Endothelial cell of umbilical vein (primary cell): ENCODE data around the gene TPGS2. TPM values are rescaled to one million over a fixed set of nuclear protein-coding genes. Genes with fewer than 3 reads are reported as not detected.

Source experiments
- BruUV-seq: library from RNA; stranded (reverse); fragments of 400-500 nt; replicated peaks from 2 replicates; lab custom pipeline; 2021; lab: Mats Ljungman, UMichigan
- CTCF ChIA-PET: fragments of 300-600, 350-600 bp; sonication (Branson Sonifier 250); formaldehyde crosslinking; loops from one replicate; lab custom pipeline; 2021; ENCODE audit warnings: antibody characterized with exemption, inconsistent platforms; lab: Charles Lee
- POLR2A ChIA-PET: fragments of 300-600, 350-600 bp; sonication (Branson Sonifier 250); formaldehyde crosslinking; loops from one replicate; lab custom pipeline; 2021; ENCODE audit warnings: antibody characterized with exemption, inconsistent platforms; lab: Charles Lee
- DNase-seq: peaks from one replicate; pipeline ENCODE4 v3.0.0-alpha.2; 2011; ENCODE audit warnings: low read depth, low spot score
- FAIRE-seq: peaks from 2 replicates; lab custom pipeline; 2011; peaks lifted over from hg19 to GRCh38; lab: Jason Lieb, UNC
- H2AFZ ChIP-seq: 2 replicates; pipeline ENCODE4 v1.6.0; 2012; ENCODE audit warnings: low read depth, low read length, control low read depth, inconsistent platforms
- H3K27ac ChIP-seq: 2 replicates; pipeline ENCODE4 v1.5.1; 2011; ENCODE audit warnings: low read depth, mild to moderate bottlenecking, control low read depth, low read length, moderate library complexity; ENCODE audit not compliant: insufficient read depth
- H3K27me3 ChIP-seq, 2 experiments: 2 replicates each; pipeline versions ENCODE4 v1.6.0 to v1.6.1; 2011; ENCODE audit warnings: low read length in 2 of 2, mixed read lengths in 1 of 2; ENCODE audit not compliant: control insufficient read depth in 2 of 2, insufficient read depth in 2 of 2
- H3K36me3 ChIP-seq, 2 experiments: 2 replicates in 1 of 2; 3 replicates in 1 of 2; pipeline ENCODE4 v1.5.1; 2011; ENCODE audit warnings: low read length in 2 of 2, mild to moderate bottlenecking in 1 of 2, moderate library complexity in 1 of 2; ENCODE audit not compliant: control insufficient read depth in 2 of 2, insufficient read depth in 2 of 2; ENCODE audit errors: extremely low read depth in 1 of 2
- H3K4me1 ChIP-seq: 3 replicates; pipeline ENCODE4 v1.5.1; 2011; ENCODE audit warnings: mild to moderate bottlenecking, low read length; ENCODE audit not compliant: control insufficient read depth, insufficient read depth; ENCODE audit errors: extremely low read depth
- H3K4me2 ChIP-seq: 2 replicates; pipeline ENCODE4 v1.6.1; 2011; ENCODE audit warnings: low read length, control low read depth, mixed read lengths; ENCODE audit not compliant: insufficient read depth
- H3K4me3 ChIP-seq, 3 experiments: fragments of 200-600 bp in 1 of 3; sonication (generic), shearing (Covaris generic) in 1 of 3; replicated peaks in 1 of 3; 2 replicates each; pipeline ENCODE4 v1.5.1; 2011 to 2016; ENCODE audit warnings: control low read depth in 3 of 3, low read length in 3 of 3, mild to moderate bottlenecking in 2 of 3, inconsistent platforms in 1 of 3, low read depth in 1 of 3, moderate library complexity in 1 of 3; ENCODE audit not compliant: insufficient read depth in 1 of 3
- H3K79me2 ChIP-seq: 2 replicates; pipeline ENCODE4 v1.6.0; 2012; ENCODE audit warnings: low read length, inconsistent platforms; ENCODE audit not compliant: control insufficient read depth, insufficient read depth
- H3K9ac ChIP-seq: replicated peaks from 2 replicates; pipeline ENCODE3; 2011; ENCODE audit warnings: low read length, control low read depth; ENCODE audit not compliant: insufficient read depth; ENCODE audit errors: extremely low read depth
- H3K9me1 ChIP-seq: replicated peaks from 3 replicates; pipeline ENCODE4 v1.6.0; 2011; ENCODE audit warnings: mild to moderate bottlenecking, low read length; ENCODE audit not compliant: control insufficient read depth, insufficient read depth; ENCODE audit errors: extremely low read depth
- H3K9me3 ChIP-seq: replicated peaks from 2 replicates; pipeline ENCODE4 v1.5.1; 2012; ENCODE audit warnings: low read length, inconsistent platforms; ENCODE audit not compliant: control insufficient read depth, insufficient read depth
- H4K20me1 ChIP-seq: replicated peaks from 2 replicates; pipeline ENCODE3; 2011; ENCODE audit warnings: mild to moderate bottlenecking, low read length; ENCODE audit not compliant: control insufficient read depth, insufficient read depth; ENCODE audit errors: extremely low read depth
- FOS ChIP-seq: IDR thresholded peaks from 2 replicates; pipeline ENCODE4 v1.6.1; 2011; ENCODE audit warnings: mild to moderate bottlenecking, low read length, moderate library complexity, borderline replicate concordance; ENCODE audit not compliant: insufficient read depth
- GATA2 ChIP-seq: IDR thresholded peaks from 2 replicates; pipeline ENCODE4 v1.7.0; 2011; ENCODE audit warnings: low read depth, mild to moderate bottlenecking, moderate library complexity, mixed read lengths, low read length; ENCODE audit not compliant: insufficient read length, insufficient read depth
- MYC ChIP-seq: IDR thresholded peaks from one replicate; pipeline ENCODE4 v1.6.1; 2011; ENCODE audit warnings: mild to moderate bottlenecking, low read depth, low read length
- dilution Hi-C: fragments of 300-500 bp; cut with MboI; formaldehyde crosslinking; loops from one replicate; pipeline ENCODE4 v1.15.0; 2019; ENCODE audit warnings: low sequenced_read_pairs; ENCODE audit not compliant: extremely low pct_ligation_motif_present
- intact Hi-C: fragments of 100-400 bp; cut with micrococcal nuclease; formaldehyde crosslinking; loops from one replicate; pipeline ENCODE4 v1.10.0; 2022
- polyA plus RNA-seq, 4 experiments: library from polyadenylated mRNA; depleted of rRNA in 3 of 4; stranded (reverse) in 3 of 4; unstranded in 1 of 4; fragments of >200 nt; gene quantifications; 2 replicates each; pipeline versions ENCODE4 v1.2.1 to v1.2.3, GENCODE V29; 2011 to 2012; ENCODE audit warnings: missing spikeins in 1 of 4
- total RNA-seq: library from RNA; stranded (reverse); gene quantifications from 2 replicates; pipeline ENCODE4 v1.2.3, GENCODE V29; 2021
- TF ChIP-seq, protein P1 (sequence below), 2 donors: IDR thresholded peaks; 1 replicate in 1 of 2; 2 replicates in 1 of 2; pipeline ENCODE4 v1.5.1; 2011; ENCODE audit warnings: low read length in 2 of 2, mild to moderate bottlenecking in 2 of 2, moderate library complexity in 2 of 2, control low read depth in 1 of 2, inconsistent platforms in 1 of 2, low read depth in 1 of 2; ENCODE audit not compliant: insufficient read depth in 1 of 2; ENCODE audit errors: extremely low read depth in 1 of 2

Gene TPGS2
- total and polyA plus RNA-seq, 2 donors (not counting 3 experiments of a cell fraction or from before 2014, with no cell fraction given) = 150 to 232 TPM

DNA sequence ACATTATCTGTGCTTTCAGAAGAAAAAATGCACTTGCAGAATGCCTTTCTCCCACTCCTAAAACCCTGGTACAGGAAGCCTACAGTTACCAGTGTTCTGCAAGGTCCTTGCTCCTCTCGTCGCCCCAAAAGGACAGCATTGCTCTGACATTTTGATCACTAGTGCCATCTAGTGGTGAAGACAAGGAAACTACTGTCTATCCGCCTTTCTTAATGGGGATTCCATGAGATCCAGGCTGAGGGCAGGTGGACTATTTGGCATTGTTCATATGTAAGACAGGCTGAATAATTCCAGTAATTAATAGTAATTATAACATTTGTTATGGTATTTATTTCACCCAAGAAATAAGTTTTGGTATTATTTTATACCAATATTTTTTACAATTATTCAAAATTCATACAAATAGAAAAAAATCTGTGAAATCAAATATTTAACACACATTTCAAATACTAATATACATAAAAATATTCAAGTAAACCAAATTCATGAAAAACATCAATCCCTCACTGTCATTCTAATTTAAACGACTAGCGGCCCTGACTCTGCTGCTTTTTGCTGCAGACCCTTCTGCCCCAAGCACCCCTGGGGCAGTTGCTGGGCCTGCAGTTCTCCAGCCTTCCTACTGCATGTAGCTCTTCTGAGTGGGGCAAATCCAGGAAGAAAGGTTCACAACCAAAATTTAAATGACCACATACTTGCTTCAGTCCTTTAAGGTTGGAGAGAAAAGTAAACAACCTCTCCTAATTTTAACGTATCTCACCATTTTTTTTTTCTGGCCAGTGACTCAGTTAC is 19.0 kb downstream of the TPGS2 start:
- peaks cover 4% of the 10 kb centered on the region for H3K79me2 ChIP-seq
- H3K9me1 ChIP-seq = no peaks in the 10 kb centered on the region
- H3K4me2 ChIP-seq = no peak overlapping the region
- POLR2A ChIA-PET = no interaction called here
- no peak overlapping the region for H3K4me3 ChIP-seq
- intact Hi-C loops = loop anchor here (1.0 to 5.0 kb wide), 3 partner anchors 40 to 712 kb away; no protein-coding TSS in a partner anchor
- no peaks in the 10 kb centered on the region for H3K27me3 ChIP-seq
- FAIRE-seq = peak; percentile 85
- H4K20me1 ChIP-seq = no peaks in the 10 kb centered on the region
- no peak overlapping the region for H2AFZ ChIP-seq
- TF ChIP-seq, protein P1, sequence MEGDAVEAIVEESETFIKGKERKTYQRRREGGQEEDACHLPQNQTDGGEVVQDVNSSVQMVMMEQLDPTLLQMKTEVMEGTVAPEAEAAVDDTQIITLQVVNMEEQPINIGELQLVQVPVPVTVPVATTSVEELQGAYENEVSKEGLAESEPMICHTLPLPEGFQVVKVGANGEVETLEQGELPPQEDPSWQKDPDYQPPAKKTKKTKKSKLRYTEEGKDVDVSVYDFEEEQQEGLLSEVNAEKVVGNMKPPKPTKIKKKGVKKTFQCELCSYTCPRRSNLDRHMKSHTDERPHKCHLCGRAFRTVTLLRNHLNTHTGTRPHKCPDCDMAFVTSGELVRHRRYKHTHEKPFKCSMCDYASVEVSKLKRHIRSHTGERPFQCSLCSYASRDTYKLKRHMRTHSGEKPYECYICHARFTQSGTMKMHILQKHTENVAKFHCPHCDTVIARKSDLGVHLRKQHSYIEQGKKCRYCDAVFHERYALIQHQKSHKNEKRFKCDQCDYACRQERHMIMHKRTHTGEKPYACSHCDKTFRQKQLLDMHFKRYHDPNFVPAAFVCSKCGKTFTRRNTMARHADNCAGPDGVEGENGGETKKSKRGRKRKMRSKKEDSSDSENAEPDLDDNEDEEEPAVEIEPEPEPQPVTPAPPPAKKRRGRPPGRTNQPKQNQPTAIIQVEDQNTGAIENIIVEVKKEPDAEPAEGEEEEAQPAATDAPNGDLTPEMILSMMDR (IDR thresholded peaks at IDR 0.05; ENCODE audit: extremely low read depth in 1 of 2, insufficient read depth in 1 of 2, low read depth in 1 of 2, low read length in 2 of 2) = peak; percentile 71 to 76
- TF ChIP-seq MYC (no peak), GATA2 (no peak), FOS (no peak)
- CTCF ChIA-PET = interaction anchor here (0.7 to 3.6 kb wide), 8 partner anchors 9 to 714 kb away, joined by 3 to 47 read pairs (median 6); partner anchors contain the start of genes KIAA1328 and TPGS2
- peaks cover 3 to 31% of the 10 kb centered on the region in 2 experiments for H3K36me3 ChIP-seq
- DNase-seq = peak; percentile 66
- no TSS peak for BruUV-seq
- no peak overlapping the region for H3K9ac ChIP-seq
- no peaks in the 10 kb centered on the region for H3K4me1 ChIP-seq
- dilution Hi-C loops = no loop called here
- H3K27ac ChIP-seq = no peak overlapping the region
- no peaks in the 10 kb centered on the region for H3K9me3 ChIP-seq
